HepG2 (cell line): Measurements from ENCODE around the gene ACSBG1. TPM values are rescaled to one million over a fixed set of nuclear protein-coding genes. Genes with fewer than 3 reads are reported as not detected.

Experiments used
- ATAC-seq: fragments of 200-7000 bp; cut with Tn5 transposase; 3 replicates; pipeline ENCODE4 v1.9.1; 2020; ENCODE audit warnings: mild to moderate bottlenecking, moderate library complexity
- BruUV-seq: library from RNA; stranded (reverse); fragments of 400-500 nt; replicated peaks from 2 replicates; lab custom pipeline; 2021; lab: Mats Ljungman, UMichigan
- CTCF ChIA-PET: fragments of 300-600 bp; formaldehyde crosslinking; extraction: SDS; loops from one replicate; lab custom pipeline; 2021; ENCODE audit warnings: low total read pairs, inconsistent platforms, low intra/inter-chr PET ratio; lab: Yijun Ruan, JAX
- POLR2A ChIA-PET: fragments of 350-600 bp; sonication (Branson Sonifier 250); formaldehyde crosslinking; loops from one replicate; lab custom pipeline; 2020; ENCODE audit warnings: antibody characterized with exemption, inconsistent platforms; lab: Yijun Ruan, JAX
- DNase-seq: peaks from one replicate; pipeline ENCODE4 v3.0.0-alpha.2; 2015; ENCODE audit warnings: low spot score
- FAIRE-seq: peaks from 3 replicates; lab custom pipeline; 2011; peaks lifted over from hg19 to GRCh38; lab: Jason Lieb, UNC
- H2AFZ ChIP-seq: one replicate; pipeline ENCODE4 v1.6.1; 2011; ENCODE audit warnings: low read length, inconsistent platforms
- H3K27ac ChIP-seq: fragments of 300-600 bp; 3 replicates; pipeline ENCODE4 v1.8.0; 2011; ENCODE audit warnings: mixed run types, mild to moderate bottlenecking, mixed read lengths, low read length, inconsistent platforms; ENCODE audit not compliant: insufficient read depth; ENCODE audit errors: extremely low read length
- H3K27me3 ChIP-seq, 2 experiments: fragments of 200-600 bp in 1 of 2; 2 replicates in 1 of 2; 3 replicates in 1 of 2; pipeline versions ENCODE4 v1.6.0 to v1.8.0; 2011; ENCODE audit warnings: low read length in 2 of 2, mild to moderate bottlenecking in 2 of 2, moderate library complexity in 2 of 2, inconsistent platforms in 1 of 2; ENCODE audit not compliant: insufficient read depth in 2 of 2, control insufficient read depth in 1 of 2
- H3K36me3 ChIP-seq, 2 experiments: fragments of 200-600 bp in 1 of 2; replicated peaks in 1 of 2; 2 replicates in 1 of 2; 3 replicates in 1 of 2; pipeline versions ENCODE4 v1.5.1 to v1.8.0; 2011; ENCODE audit warnings: low read length in 2 of 2, inconsistent platforms in 1 of 2; ENCODE audit not compliant: insufficient read depth in 2 of 2, control insufficient read depth in 1 of 2
- H3K4me1 ChIP-seq: 2 replicates; pipeline ENCODE4 v1.5.1; 2012; ENCODE audit warnings: low read length, inconsistent platforms; ENCODE audit not compliant: insufficient read depth
- H3K4me2 ChIP-seq: 2 replicates; pipeline ENCODE4 v1.6.0; 2011; ENCODE audit warnings: low read depth, low read length, inconsistent platforms
- H3K4me3 ChIP-seq, 3 experiments: fragments of 200-600 bp in 1 of 3; sonication (generic), shearing (Covaris generic) in 1 of 3; replicated peaks in 1 of 3; 2 replicates each; pipeline ENCODE4 v1.5.1; 2011 to 2016; ENCODE audit warnings: low read length in 3 of 3, inconsistent platforms in 2 of 3, low read depth in 2 of 3, mild to moderate bottlenecking in 2 of 3, control low read depth in 1 of 3, mixed read lengths in 1 of 3; ENCODE audit not compliant: insufficient read depth in 1 of 3
- H3K79me2 ChIP-seq: one replicate; pipeline ENCODE4 v1.6.1; 2011; ENCODE audit warnings: low read length, inconsistent platforms; ENCODE audit not compliant: insufficient read depth
- H3K9ac ChIP-seq: 2 replicates; pipeline ENCODE4 v1.6.0; 2011; ENCODE audit warnings: mild to moderate bottlenecking, low read depth, low read length, inconsistent platforms; ENCODE audit not compliant: insufficient read depth
- H3K9me3 ChIP-seq: 2 replicates; pipeline ENCODE4 v1.5.1; 2012; ENCODE audit warnings: mild to moderate bottlenecking, low read length
- H4K20me1 ChIP-seq: 2 replicates; pipeline ENCODE4 v1.6.0; 2011; ENCODE audit warnings: inconsistent platforms, mild to moderate bottlenecking, low read length, moderate library complexity; ENCODE audit not compliant: insufficient read depth
- FOXK1 ChIP-seq: sonication (generic); formaldehyde crosslinking; IDR thresholded peaks from 2 replicates; pipeline ENCODE4 v1.4.0; 2020; ENCODE audit warnings: low read depth, missing genetic modification reagents, borderline replicate concordance
- GRHL1 ChIP-seq: sonication (generic); formaldehyde crosslinking; conservative IDR thresholded peaks from 2 replicates; pipeline ENCODE4 v1.8.0; 2022; ENCODE audit warnings: missing genetic modification reagents
- HNF4A ChIP-seq: sonication (generic); formaldehyde crosslinking; IDR thresholded peaks from 2 replicates; pipeline ENCODE4 v1.4.0; 2020; ENCODE audit warnings: missing genetic modification reagents
- HNRNPL ChIP-seq: fragments of 200-400 bp; formaldehyde crosslinking; IDR thresholded peaks from 2 replicates; pipeline ENCODE4 v1.6.1; 2017; ENCODE audit warnings: mild to moderate bottlenecking, low read depth, low read length
- NFIC ChIP-seq: IDR thresholded peaks from 2 replicates; pipeline ENCODE4 v1.6.1; 2012; ENCODE audit warnings: mild to moderate bottlenecking, low read length, inconsistent platforms
- SAFB2 ChIP-seq: sonication (generic); formaldehyde crosslinking; IDR thresholded peaks from 2 replicates; pipeline ENCODE4 v1.5.1; 2020; ENCODE audit warnings: missing genetic modification reagents, low read depth, mild to moderate bottlenecking, borderline replicate concordance
- SMYD3 ChIP-seq: sonication (generic); formaldehyde crosslinking; IDR thresholded peaks from 2 replicates; pipeline ENCODE4 v1.8.1; 2023; ENCODE audit warnings: mild to moderate bottlenecking, missing genetic modification reagents
- TBX2 ChIP-seq: sonication (generic); formaldehyde crosslinking; IDR thresholded peaks from 2 replicates; pipeline ENCODE4 v1.5.0; 2020; ENCODE audit warnings: missing genetic modification reagents, mild to moderate bottlenecking, borderline replicate concordance
- TCF7L2 ChIP-seq: IDR thresholded peaks from 2 replicates; pipeline ENCODE4 v1.6.1; 2011; ENCODE audit warnings: mild to moderate bottlenecking, low read depth, low read length, moderate library complexity
- TFDP1 ChIP-seq: IDR thresholded peaks from 2 replicates; pipeline ENCODE4 v1.6.1; 2016; ENCODE audit warnings: missing compliant biosample characterization, missing genetic modification reagents, borderline replicate concordance
- ZBTB10 ChIP-seq: sonication (generic); formaldehyde crosslinking; IDR thresholded peaks from 2 replicates; pipeline ENCODE4 v1.4.0; 2020; ENCODE audit warnings: missing genetic modification reagents, borderline replicate concordance
- ZBTB3 ChIP-seq: sonication (generic); formaldehyde crosslinking; IDR thresholded peaks from 2 replicates; pipeline ENCODE4 v1.4.0; 2020; ENCODE audit warnings: low read depth, mild to moderate bottlenecking, moderate library complexity, missing genetic modification reagents, borderline replicate concordance
- ZFAT ChIP-seq: sonication (generic); formaldehyde crosslinking; conservative IDR thresholded peaks from 2 replicates; pipeline ENCODE4 v1.8.1; 2023; ENCODE audit warnings: missing genetic modification reagents, inconsistent platforms
- ZNF121 ChIP-seq: sonication (generic); formaldehyde crosslinking; IDR thresholded peaks from 2 replicates; pipeline ENCODE4 v1.5.0; 2020; ENCODE audit warnings: mild to moderate bottlenecking, missing genetic modification reagents
- ZNF619 ChIP-seq: sonication (generic); formaldehyde crosslinking; IDR thresholded peaks from 2 replicates; pipeline ENCODE4 v1.4.0; 2020; ENCODE audit warnings: mild to moderate bottlenecking, missing genetic modification reagents
- ZNF674 ChIP-seq: sonication (generic); formaldehyde crosslinking; IDR thresholded peaks from 2 replicates; pipeline ENCODE4 v1.5.0; 2020; ENCODE audit warnings: low read depth, mild to moderate bottlenecking, missing genetic modification reagents
- ZSCAN30 ChIP-seq: sonication (generic); formaldehyde crosslinking; IDR thresholded peaks from 2 replicates; pipeline ENCODE4 v1.5.0; 2020; ENCODE audit warnings: mild to moderate bottlenecking, missing genetic modification reagents
- WGBS: methylation state at CpG from one replicate; pipeline ENCODE4 v1.1.6; 2017; ENCODE audit warnings: low lambda C conversion rate; 5-methylcytosine and 5-hydroxymethylcytosine counted together
- in situ Hi-C: cut with HindIII; loops from 2 replicates; pipeline ENCODE4 v1.10.0; 2017; ENCODE audit warnings: low pct_unique_long_range_greater_than_20kb; ENCODE audit not compliant: extremely low pct_ligation_motif_present
- intact Hi-C: fragments of 100-400 bp; cut with micrococcal nuclease; formaldehyde crosslinking; loops from one replicate; pipeline ENCODE4 v1.10.0; 2022; ENCODE audit not compliant: unreplicated experiment
- polyA plus RNA-seq, 8 experiments: library from polyadenylated mRNA; depleted of rRNA in 3 of 8; stranded (reverse) in 7 of 8; unstranded in 1 of 8; fragments of >200 nt; fragmentation: Illumina TruSeq in 4 of 8; extraction: Trizol in 4 of 8; gene quantifications; 2 replicates each; pipeline versions ENCODE4 v1.2.1 to v1.2.3, GENCODE V29; 2011 to 2016; ENCODE audit warnings: low read depth in 4 of 8, missing spikeins in 1 of 8, mixed read lengths in 1 of 8; ENCODE audit not compliant: insufficient read depth in 1 of 8
- total RNA-seq, 5 experiments: library from RNA; depleted of rRNA; stranded (reverse); fragments of >200 nt; fragmentation: Illumina TruSeq; extraction: Trizol; gene quantifications; 2 replicates each; pipeline ENCODE4 v1.2.3, GENCODE V29; 2016; ENCODE audit warnings: low read depth in 1 of 5

The ACSBG1 gene
- total and polyA plus RNA-seq, 2 of the 13 experiments (the other 11 are each of a cell fraction or from before 2014, with no cell fraction given): 0.35 to 0.81 TPM

GRCh38 chr15:78149068-78149804 lies 85.1 kb downstream of the ACSBG1 start, which contains the start of gene IDH3A:
Gene IDH3A (plus strand): TSS chr15:78149362. CDS start chr15:78149404, 42 bp downstream.
- in situ Hi-C loops: no loop called here
- peak within 1 kb of the TSS; percentile 77 for H3K9ac ChIP-seq
- H3K27me3 ChIP-seq: no peaks in the 10 kb centered on the region
- peak within 1 kb of the TSS; percentile 19 for H2AFZ ChIP-seq
- WGBS: 0% methylated on average over 3 of the region's 79 CpGs
- DNase-seq: peak; percentile 88
- no peaks in the 10 kb centered on the region for H3K9me3 ChIP-seq
- no peaks in the 10 kb centered on the region for H3K36me3 ChIP-seq
- H4K20me1 ChIP-seq: peaks cover 3% of the 10 kb centered on the region; the same call in 1 of the 2 replicates
- ChIA-PET CTCF (no interaction called here), POLR2A (interaction anchor here (0.6 to 1.5 kb wide), 8 partner anchors 10 to 288 kb away, joined by 3 to 11 read pairs (median 4); partner anchors contain the start of genes CIB2 and SKIC8)
- peak; percentile 73 for FAIRE-seq
- intact Hi-C loops: loop anchor here (1.0 kb wide), 1 partner anchor 18 kb away; the partner anchor contains the start of gene CIB2
- peak within 1 kb of the TSS; percentile 93 for H3K4me2 ChIP-seq
- H3K4me1 ChIP-seq: peaks cover 26% of the 10 kb centered on the region
- BruUV-seq: TSS peak; percentile 80
- H3K79me2 ChIP-seq: peaks cover 15% of the 10 kb centered on the region
- peak within 1 kb of the TSS; percentile 75 to 85 (median 84) for H3K4me3 ChIP-seq
- peak within 1 kb of the TSS; percentile 57 for H3K27ac ChIP-seq
- ATAC-seq: peak; percentile 95
- TF ChIP-seq ZSCAN30 (CRISPR knock-in tag) (no peak), HNRNPL (no peak), ZBTB10 (CRISPR knock-in tag) (peak; percentile 30; the same call in 1 of the 2 replicates), SMYD3 (0 out of 2 replicates have a peak, but pooled peaks have one; percentile 40), ZFAT (CRISPR knock-in tag) (no peak), ZBTB3 (CRISPR knock-in tag) (no peak), TFDP1 (no peak; the same call in 1 of the 2 replicates), FOXK1 (no peak), TBX2 (peak; percentile 46; the same call in 1 of the 2 replicates), ZNF121 (CRISPR knock-in tag) (no peak), HNF4A (CRISPR knock-in tag) (no peak), SAFB2 (CRISPR knock-in tag) (no peak), GRHL1 (CRISPR knock-in tag) (no peak), ZNF674 (no peak), ZNF619 (no peak), TCF7L2 (no peak), NFIC (peak; percentile 37; the same call in 1 of the 2 replicates)
